Ovary (tissue), 3 donors: Measurements from ENCODE around the gene ANKRD6.

ENCODE experiments used
- EP300 ChIP-seq: sonication (generic); formaldehyde crosslinking; IDR thresholded peaks from one replicate; pipeline ENCODE4 v1.6.1; 2017; ENCODE audit warnings: antibody characterized with exemption
- POLR2A ChIP-seq: fragments of 450-650 bp; IDR thresholded peaks from one replicate; pipeline ENCODE4 v1.6.1; 2017; ENCODE audit warnings: antibody characterized with exemption, mild to moderate bottlenecking, moderate library complexity
- TF ChIP-seq, protein P1 (sequence below), 3 donors: fragments of 450-650 bp in 2 of 3; fragments of 200-600 bp in 1 of 3; IDR thresholded peaks; one replicate each; pipeline versions ENCODE4 v1.5.1 to v1.8.0; 2016 to 2022; ENCODE audit warnings: antibody characterized with exemption in 3 of 3, mild to moderate bottlenecking in 1 of 3
- donor health status: DM: no; HTN: no; CAD: no.

DNA sequence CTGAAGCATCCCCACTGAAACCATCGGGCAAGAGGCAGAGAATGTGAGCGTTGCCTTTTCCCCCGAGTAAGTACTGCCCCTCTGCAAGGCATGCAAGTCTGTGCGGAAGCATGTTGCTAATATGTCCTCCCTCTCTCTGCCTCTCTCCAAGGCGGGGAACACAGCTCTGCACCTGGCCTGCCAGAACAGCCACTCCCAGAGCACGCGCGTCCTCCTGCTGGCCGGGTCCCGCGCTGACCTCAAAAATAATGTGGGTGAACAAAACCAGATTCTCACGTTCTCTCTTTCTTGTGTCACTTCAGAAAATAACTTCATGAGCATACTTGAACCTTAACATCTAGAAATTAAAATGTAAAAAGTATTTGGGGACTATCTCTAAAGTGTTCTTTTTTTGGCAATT lies 179.2 kb downstream of the ANKRD6 start:
- no peak for TF ChIP-seq POLR2A
- TF ChIP-seq EP300, result no peak
- TF ChIP-seq, protein P1, sequence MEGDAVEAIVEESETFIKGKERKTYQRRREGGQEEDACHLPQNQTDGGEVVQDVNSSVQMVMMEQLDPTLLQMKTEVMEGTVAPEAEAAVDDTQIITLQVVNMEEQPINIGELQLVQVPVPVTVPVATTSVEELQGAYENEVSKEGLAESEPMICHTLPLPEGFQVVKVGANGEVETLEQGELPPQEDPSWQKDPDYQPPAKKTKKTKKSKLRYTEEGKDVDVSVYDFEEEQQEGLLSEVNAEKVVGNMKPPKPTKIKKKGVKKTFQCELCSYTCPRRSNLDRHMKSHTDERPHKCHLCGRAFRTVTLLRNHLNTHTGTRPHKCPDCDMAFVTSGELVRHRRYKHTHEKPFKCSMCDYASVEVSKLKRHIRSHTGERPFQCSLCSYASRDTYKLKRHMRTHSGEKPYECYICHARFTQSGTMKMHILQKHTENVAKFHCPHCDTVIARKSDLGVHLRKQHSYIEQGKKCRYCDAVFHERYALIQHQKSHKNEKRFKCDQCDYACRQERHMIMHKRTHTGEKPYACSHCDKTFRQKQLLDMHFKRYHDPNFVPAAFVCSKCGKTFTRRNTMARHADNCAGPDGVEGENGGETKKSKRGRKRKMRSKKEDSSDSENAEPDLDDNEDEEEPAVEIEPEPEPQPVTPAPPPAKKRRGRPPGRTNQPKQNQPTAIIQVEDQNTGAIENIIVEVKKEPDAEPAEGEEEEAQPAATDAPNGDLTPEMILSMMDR (IDR thresholded peaks at IDR 0.05), result no peak
